ENCODE results near the gene ACOT13. TPM values are rescaled to one million over a fixed set of nuclear protein-coding genes. Genes with fewer than 3 reads are reported as not detected.
A peak's percentile ranks its signal among the peaks of the same experiment; 100 is the strongest.
"Not testable (repeated sequence)": the region's sequence is repeated elsewhere in the genome, so short reads cannot be mapped to it uniquely, and the experiment has no call there.

Gene ACOT13
- total RNA-seq, 1 donor from 2014 or later = 28.1 TPM

DNA sequence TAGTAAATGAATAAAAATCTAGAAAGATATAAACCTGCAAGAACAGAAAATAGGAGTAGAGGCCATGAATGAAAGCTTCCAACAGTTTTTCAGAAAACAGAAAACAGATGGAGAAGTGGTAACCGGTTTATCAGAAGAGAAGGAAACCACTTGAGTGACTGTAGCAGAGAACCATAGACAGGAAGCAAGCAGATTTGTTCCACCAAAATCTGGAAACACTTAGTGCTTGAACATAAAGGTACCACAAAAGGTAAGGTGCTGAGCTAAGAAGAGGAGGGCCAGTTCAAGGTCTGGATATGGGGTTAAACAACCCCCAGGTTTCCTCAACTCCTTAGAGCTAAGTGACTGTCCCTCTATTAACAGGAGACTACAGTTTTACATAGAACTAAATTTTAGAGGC is 11.7 kb upstream of the ACOT13 start:
- Histone ChIP-seq H3K9me3 (no peaks in the 10 kb centered on the region), H3K4me1 (peaks cover 5% of the 10 kb centered on the region), H3K36me3 (peaks cover 49% of the 10 kb centered on the region), H3K27me3 (no peaks in the 10 kb centered on the region), H3K27ac (no peak overlapping the region), H3K4me3 (no peak overlapping the region)
- TF ChIP-seq, protein P1, sequence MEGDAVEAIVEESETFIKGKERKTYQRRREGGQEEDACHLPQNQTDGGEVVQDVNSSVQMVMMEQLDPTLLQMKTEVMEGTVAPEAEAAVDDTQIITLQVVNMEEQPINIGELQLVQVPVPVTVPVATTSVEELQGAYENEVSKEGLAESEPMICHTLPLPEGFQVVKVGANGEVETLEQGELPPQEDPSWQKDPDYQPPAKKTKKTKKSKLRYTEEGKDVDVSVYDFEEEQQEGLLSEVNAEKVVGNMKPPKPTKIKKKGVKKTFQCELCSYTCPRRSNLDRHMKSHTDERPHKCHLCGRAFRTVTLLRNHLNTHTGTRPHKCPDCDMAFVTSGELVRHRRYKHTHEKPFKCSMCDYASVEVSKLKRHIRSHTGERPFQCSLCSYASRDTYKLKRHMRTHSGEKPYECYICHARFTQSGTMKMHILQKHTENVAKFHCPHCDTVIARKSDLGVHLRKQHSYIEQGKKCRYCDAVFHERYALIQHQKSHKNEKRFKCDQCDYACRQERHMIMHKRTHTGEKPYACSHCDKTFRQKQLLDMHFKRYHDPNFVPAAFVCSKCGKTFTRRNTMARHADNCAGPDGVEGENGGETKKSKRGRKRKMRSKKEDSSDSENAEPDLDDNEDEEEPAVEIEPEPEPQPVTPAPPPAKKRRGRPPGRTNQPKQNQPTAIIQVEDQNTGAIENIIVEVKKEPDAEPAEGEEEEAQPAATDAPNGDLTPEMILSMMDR (IDR thresholded peaks at IDR 0.05) = no peak
- no peak for DNase-seq
- intact Hi-C loops (cut with DNase I) = no loop called here
- no peak for ATAC-seq

DNA sequence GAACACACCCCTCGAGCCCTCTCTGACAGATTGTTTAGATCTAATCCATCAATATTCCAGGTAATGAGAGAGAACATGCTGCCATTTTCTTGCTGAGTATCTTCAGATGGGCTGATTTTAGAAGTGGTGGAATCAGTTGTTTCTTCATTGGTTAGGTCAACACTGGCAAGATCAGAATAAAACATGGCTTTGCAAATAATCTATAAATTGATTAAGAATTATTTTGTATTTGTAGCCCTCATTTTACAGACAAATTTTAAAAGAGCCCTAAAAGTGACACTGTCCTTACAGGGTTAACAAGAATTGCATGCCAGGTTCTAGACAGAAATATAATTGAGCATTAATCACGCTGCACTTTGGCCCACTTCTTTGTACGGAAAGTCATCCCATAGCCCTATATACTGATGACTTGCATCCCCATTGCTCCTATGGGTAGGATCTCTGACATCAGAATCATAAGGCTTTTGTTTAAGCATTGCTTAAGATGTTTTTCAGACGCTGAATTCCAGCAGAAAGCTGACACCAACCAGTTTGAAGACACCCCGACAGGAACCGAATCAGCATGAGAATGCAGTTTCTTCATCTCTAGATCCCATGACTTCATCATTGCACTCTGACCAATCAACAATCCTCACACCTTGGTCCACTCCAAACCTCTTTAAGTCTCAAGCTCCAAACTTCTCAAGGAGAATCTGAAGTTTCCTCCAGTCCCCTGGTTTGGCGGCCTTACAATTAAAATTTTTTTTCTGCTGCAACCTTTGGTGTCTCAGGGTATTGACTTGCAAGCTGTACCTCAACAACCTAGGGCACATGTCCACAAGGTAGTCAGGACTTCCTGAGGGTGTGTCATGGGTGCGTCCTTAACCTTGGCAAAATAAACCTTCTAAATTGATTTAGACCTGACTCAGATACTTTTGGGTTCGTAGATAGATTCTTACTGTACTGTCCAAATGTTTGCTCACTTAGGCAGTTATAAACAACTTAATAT is 8.0 kb upstream of the ACOT13 start:
- Histone ChIP-seq H3K4me1 (peaks cover 10% of the 10 kb centered on the region), H3K27me3 (no peaks in the 10 kb centered on the region), H3K27ac (peak overlapping the region; percentile 17), H3K9me3 (no peaks in the 10 kb centered on the region), H3K4me3 (no peak overlapping the region), H3K36me3 (peaks cover 39% of the 10 kb centered on the region)
- TF ChIP-seq, protein P1 (IDR thresholded peaks at IDR 0.05) = no peak
- peak; percentile 92 for ATAC-seq
- intact Hi-C loops (cut with DNase I) = no loop called here
- DNase-seq = no peak

DNA sequence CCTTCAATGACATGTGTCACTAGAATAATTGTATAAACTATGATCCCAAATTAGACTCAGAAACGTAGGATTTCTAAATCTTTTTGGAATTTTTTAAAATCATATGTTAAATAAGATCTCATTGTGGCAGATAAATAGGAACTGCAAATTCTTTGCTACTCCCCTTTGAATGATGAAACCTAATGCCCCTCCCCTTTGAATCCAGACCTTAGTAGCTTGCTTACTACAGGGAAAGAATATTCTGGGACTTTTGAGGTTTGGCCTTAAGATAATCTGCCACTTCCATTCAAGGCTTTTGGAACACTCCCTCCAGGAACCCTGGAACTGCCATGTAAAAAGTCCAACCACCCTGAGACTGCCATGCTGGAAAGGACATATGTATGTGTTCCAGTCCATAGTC is 7.3 kb upstream of the ACOT13 start:
- ATAC-seq = peak; percentile 29
- Histone ChIP-seq H3K4me1 (peaks cover 12% of the 10 kb centered on the region), H3K9me3 (no peaks in the 10 kb centered on the region), H3K27me3 (no peaks in the 10 kb centered on the region), H3K36me3 (peaks cover 37% of the 10 kb centered on the region), H3K27ac (peak overlapping the region; percentile 17), H3K4me3 (no peak overlapping the region)
- intact Hi-C loops (cut with DNase I) = no loop called here
- DNase-seq = no peak
- TF ChIP-seq, protein P1 (IDR thresholded peaks at IDR 0.05) = no peak

DNA sequence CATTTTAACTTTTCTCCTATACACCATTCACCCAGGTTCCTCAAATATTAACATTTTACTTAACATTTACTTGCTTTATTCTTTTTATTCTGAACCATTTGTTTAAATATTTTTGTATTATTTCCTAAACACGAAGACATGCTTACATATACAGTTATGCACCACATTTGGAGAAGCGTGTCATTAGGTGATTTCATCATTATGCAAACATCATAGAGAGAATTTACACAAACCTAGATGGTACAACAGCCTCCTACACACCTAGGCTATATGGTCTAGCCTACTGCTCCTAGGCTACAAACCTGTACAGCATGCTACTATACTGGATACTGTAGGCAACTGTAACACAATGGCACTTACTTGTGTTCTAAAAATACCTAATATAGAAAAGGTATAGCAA is 6.8 kb upstream of the ACOT13 start:
- H3K4me1 ChIP-seq = peaks cover 17% of the 10 kb centered on the region
- ATAC-seq (peak; percentile 33), DNase-seq (no peak)
- H3K36me3 ChIP-seq = peaks cover 37% of the 10 kb centered on the region
- H3K27me3 ChIP-seq = no peaks in the 10 kb centered on the region
- peak overlapping the region; percentile 17 for H3K27ac ChIP-seq
- TF ChIP-seq, protein P1 (IDR thresholded peaks at IDR 0.05) = no peak
- intact Hi-C loops (cut with DNase I) = no loop called here
- H3K4me3 ChIP-seq = no peak overlapping the region
- no peaks in the 10 kb centered on the region for H3K9me3 ChIP-seq

DNA sequence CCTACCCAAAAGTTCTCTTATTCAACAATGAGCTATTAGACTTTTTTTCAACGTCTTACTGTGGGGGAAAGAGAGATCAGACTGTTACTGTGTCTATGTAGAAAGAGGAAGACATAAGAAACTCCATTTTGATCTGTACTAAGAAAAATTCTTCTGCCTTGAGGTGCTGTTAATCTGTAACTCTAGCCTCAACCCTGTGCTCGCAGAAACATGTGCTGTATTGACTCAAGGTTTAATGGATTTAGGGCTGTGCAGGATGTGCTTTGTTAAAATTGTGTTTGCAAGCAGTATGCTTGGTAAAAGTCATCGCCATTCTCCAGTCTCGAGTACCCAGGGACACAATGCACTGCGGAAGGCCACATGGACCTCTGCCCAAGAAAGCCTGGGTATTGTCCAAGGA is 5.1 kb upstream of the ACOT13 start:
- intact Hi-C loops (cut with DNase I); ATAC-seq; H3K9me3 ChIP-seq; DNase-seq; H3K27me3 ChIP-seq; H3K27ac ChIP-seq; H3K4me3 ChIP-seq: not testable (repeated sequence)
- peaks cover 35% of the 10 kb centered on the region for H3K36me3 ChIP-seq
- H3K4me1 ChIP-seq = peaks cover 25% of the 10 kb centered on the region

DNA sequence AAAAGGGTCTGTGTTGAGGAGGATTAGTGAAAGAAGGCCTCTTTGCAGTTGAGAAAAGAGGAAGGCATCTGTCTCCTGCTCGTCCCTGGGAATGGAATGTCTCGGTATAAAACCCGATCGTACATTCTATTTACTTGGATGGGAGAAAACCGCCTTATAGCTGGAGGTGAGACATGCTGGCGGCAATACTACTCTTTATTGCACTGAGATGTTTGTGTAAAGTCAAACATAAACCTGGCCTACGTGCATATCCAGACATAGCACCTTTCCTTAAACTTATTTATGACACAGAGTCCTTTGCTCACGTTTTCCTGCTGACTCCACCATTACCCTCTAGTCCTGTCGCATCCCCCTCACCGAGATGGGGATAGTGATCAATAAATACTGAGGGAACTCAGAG is 4.6 kb upstream of the ACOT13 start:
- H3K27ac ChIP-seq = no peak overlapping the region
- peaks cover 25% of the 10 kb centered on the region for H3K4me1 ChIP-seq
- no peak overlapping the region for H3K4me3 ChIP-seq
- TF ChIP-seq, protein P1 (IDR thresholded peaks at IDR 0.05) = no peak
- H3K27me3 ChIP-seq = no peaks in the 10 kb centered on the region
- H3K36me3 ChIP-seq = peaks cover 31% of the 10 kb centered on the region
- DNase-seq (no peak), ATAC-seq (no peak)
- intact Hi-C loops (cut with DNase I) = no loop called here
- no peaks in the 10 kb centered on the region for H3K9me3 ChIP-seq
